Osteoblast (primary cell): ENCODE measurements around the gene MEGF11. TPM values are rescaled to one million over a fixed set of nuclear protein-coding genes. Genes with fewer than 3 reads are reported as not detected.

ENCODE experiments used
- DNase-seq: peaks from one replicate; pipeline ENCODE4 v3.0.0; 2011; ENCODE audit warnings: low spot score, mixed read lengths; ENCODE audit not compliant: insufficient read length; ENCODE audit errors: missing footprints
- H2AFZ ChIP-seq: 2 replicates; pipeline ENCODE4 v1.6.0; 2011; ENCODE audit warnings: mild to moderate bottlenecking, low read length
- H3K27ac ChIP-seq: 2 replicates; pipeline ENCODE4 v1.5.1; 2011; ENCODE audit warnings: mild to moderate bottlenecking, low read depth, low read length, moderate library complexity
- H3K27me3 ChIP-seq: 2 replicates; pipeline ENCODE4 v1.6.0; 2012; ENCODE audit warnings: mild to moderate bottlenecking, control low read depth, inconsistent platforms, low read length, moderate library complexity; ENCODE audit not compliant: insufficient read depth
- H3K36me3 ChIP-seq: 2 replicates; pipeline ENCODE4 v1.5.1; 2011; ENCODE audit warnings: mild to moderate bottlenecking, low read length, control low read depth, moderate library complexity; ENCODE audit not compliant: insufficient read depth
- H3K4me1 ChIP-seq: 2 replicates; pipeline ENCODE4 v1.5.1; 2011; ENCODE audit warnings: mild to moderate bottlenecking, low read length, control low read depth, moderate library complexity; ENCODE audit not compliant: insufficient read depth
- H3K4me2 ChIP-seq: 2 replicates; pipeline ENCODE4 v1.6.0; 2011; ENCODE audit warnings: mild to moderate bottlenecking, low read length; ENCODE audit not compliant: insufficient read depth
- H3K4me3 ChIP-seq: fragments of 200-600 bp; sonication (generic); 3 replicates; pipeline ENCODE4 v1.5.1; 2012; ENCODE audit warnings: mild to moderate bottlenecking, low read length, inconsistent platforms; ENCODE audit not compliant: insufficient read depth
- H3K79me2 ChIP-seq: 2 replicates; pipeline ENCODE4 v1.6.0; 2012; ENCODE audit warnings: mild to moderate bottlenecking, low read length, control low read depth, inconsistent platforms; ENCODE audit not compliant: insufficient read depth
- H3K9me3 ChIP-seq: 2 replicates; pipeline ENCODE4 v1.5.1; 2011; ENCODE audit warnings: low read depth, low read length, control low read depth
- H4K20me1 ChIP-seq: 2 replicates; pipeline ENCODE4 v1.6.0; 2012; ENCODE audit warnings: mild to moderate bottlenecking, low read length, control low read depth; ENCODE audit not compliant: insufficient read depth
- total RNA-seq: library from RNA; depleted of rRNA; stranded (reverse); fragments of >200 nt; gene quantifications from 2 replicates; pipeline ENCODE4 v1.2.3, GENCODE V29; 2012
- TF ChIP-seq, protein P1 (sequence below): IDR thresholded peaks from 2 replicates; pipeline ENCODE4 v1.5.1; 2011; ENCODE audit warnings: mild to moderate bottlenecking, low read depth, low read length, moderate library complexity; ENCODE audit errors: extremely low read depth

MEGF11 gene
- total RNA-seq, 1 donor = not detected

DNA sequence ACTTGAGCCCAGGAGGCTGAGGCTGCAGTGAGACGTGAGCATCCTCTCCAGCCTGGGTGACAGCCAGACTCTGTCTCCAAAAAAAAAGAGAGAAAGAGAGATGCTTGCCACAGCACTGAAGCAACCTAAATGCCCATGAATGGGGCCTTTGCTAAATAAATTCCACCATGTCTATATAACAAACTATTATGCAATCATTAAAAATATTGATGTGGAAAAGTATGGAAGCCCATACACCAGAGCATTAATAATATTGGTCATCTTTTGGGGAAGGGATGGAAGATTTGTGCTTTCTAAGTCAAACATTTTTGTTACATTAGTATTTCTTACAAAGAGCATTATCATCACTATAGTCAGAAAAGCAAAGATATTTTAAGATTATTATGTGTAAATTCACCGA lies 116.6 kb downstream of the MEGF11 start:
- TF ChIP-seq, protein P1, sequence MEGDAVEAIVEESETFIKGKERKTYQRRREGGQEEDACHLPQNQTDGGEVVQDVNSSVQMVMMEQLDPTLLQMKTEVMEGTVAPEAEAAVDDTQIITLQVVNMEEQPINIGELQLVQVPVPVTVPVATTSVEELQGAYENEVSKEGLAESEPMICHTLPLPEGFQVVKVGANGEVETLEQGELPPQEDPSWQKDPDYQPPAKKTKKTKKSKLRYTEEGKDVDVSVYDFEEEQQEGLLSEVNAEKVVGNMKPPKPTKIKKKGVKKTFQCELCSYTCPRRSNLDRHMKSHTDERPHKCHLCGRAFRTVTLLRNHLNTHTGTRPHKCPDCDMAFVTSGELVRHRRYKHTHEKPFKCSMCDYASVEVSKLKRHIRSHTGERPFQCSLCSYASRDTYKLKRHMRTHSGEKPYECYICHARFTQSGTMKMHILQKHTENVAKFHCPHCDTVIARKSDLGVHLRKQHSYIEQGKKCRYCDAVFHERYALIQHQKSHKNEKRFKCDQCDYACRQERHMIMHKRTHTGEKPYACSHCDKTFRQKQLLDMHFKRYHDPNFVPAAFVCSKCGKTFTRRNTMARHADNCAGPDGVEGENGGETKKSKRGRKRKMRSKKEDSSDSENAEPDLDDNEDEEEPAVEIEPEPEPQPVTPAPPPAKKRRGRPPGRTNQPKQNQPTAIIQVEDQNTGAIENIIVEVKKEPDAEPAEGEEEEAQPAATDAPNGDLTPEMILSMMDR = no peak
- H4K20me1 ChIP-seq = no peaks in the 10 kb centered on the region
- H3K27me3 ChIP-seq = peaks cover 46% of the 10 kb centered on the region

DNA sequence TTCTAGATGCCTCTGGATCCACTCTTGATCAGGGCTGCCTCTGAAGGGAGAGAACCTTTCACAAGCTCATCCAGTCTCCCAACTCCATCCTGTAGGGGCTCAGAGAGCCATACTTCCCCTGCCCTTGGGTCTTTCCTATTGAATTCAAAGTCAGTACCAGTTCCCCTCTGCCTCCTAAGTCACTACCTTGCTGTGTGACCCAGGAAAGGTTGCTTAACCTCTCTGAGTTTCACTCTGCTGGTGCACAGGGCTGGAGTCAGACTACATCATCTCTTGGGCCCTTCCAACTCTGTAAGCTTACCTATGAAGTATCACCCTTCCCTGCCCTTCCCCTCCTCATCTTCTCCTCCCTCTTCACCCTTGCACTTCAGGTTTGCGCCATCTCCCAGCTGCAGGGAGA lies 117.9 kb downstream of the MEGF11 start:
- H3K9me3 ChIP-seq = no peaks in the 10 kb centered on the region
- H3K27ac ChIP-seq = no peak overlapping the region
- no peaks in the 10 kb centered on the region for H3K36me3 ChIP-seq
- TF ChIP-seq, protein P1 = no peak
- no peak overlapping the region for H2AFZ ChIP-seq
- no peaks in the 10 kb centered on the region for H3K4me1 ChIP-seq
- H4K20me1 ChIP-seq = no peaks in the 10 kb centered on the region
- DNase-seq = no peak
- no peak overlapping the region for H3K4me3 ChIP-seq
- no peaks in the 10 kb centered on the region for H3K79me2 ChIP-seq
- peaks cover 43% of the 10 kb centered on the region for H3K27me3 ChIP-seq
- no peak overlapping the region for H3K4me2 ChIP-seq

More for the DNA sequence above, 116.6 kb downstream of the MEGF11 start:
- no peak overlapping the region for H2AFZ ChIP-seq
- no peaks in the 10 kb centered on the region for H3K36me3 ChIP-seq
- H3K4me3 ChIP-seq = no peak overlapping the region
- H3K4me2 ChIP-seq = no peak overlapping the region
- H3K79me2 ChIP-seq = no peaks in the 10 kb centered on the region
- H3K27ac ChIP-seq = no peak overlapping the region
- H3K9me3 ChIP-seq = no peaks in the 10 kb centered on the region
- DNase-seq = no peak
- no peaks in the 10 kb centered on the region for H3K4me1 ChIP-seq

DNA sequence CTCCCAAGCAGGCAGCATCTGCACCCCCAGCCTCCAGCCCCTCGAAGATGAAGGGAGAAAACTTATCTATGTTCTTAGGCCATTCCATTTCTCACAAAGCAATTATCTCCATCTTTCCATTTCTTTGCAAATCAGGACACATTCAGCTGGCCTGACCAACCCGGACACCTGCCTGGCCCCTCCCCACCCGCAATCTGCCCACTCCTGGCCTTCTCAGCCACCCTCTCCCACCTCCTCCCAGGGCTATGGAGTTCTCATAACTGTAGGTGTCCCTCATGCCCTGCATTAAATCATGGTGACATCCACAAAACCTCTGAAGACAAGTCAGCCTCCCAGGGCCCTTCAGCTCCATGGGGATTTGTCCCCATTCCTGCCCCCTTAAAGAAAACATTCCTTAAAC lies 119.3 kb downstream of the MEGF11 start:
- peaks cover 47% of the 10 kb centered on the region for H3K27me3 ChIP-seq
- TF ChIP-seq, protein P1 = no peak
- H3K4me1 ChIP-seq = no peaks in the 10 kb centered on the region
- no peak overlapping the region for H3K4me3 ChIP-seq
- no peaks in the 10 kb centered on the region for H3K36me3 ChIP-seq
- H3K9me3 ChIP-seq = no peaks in the 10 kb centered on the region
- no peaks in the 10 kb centered on the region for H3K79me2 ChIP-seq
- no peaks in the 10 kb centered on the region for H4K20me1 ChIP-seq
- no peak overlapping the region for H3K27ac ChIP-seq
- H3K4me2 ChIP-seq = no peak overlapping the region
- H2AFZ ChIP-seq = no peak overlapping the region
- DNase-seq = peak; percentile 29

DNA sequence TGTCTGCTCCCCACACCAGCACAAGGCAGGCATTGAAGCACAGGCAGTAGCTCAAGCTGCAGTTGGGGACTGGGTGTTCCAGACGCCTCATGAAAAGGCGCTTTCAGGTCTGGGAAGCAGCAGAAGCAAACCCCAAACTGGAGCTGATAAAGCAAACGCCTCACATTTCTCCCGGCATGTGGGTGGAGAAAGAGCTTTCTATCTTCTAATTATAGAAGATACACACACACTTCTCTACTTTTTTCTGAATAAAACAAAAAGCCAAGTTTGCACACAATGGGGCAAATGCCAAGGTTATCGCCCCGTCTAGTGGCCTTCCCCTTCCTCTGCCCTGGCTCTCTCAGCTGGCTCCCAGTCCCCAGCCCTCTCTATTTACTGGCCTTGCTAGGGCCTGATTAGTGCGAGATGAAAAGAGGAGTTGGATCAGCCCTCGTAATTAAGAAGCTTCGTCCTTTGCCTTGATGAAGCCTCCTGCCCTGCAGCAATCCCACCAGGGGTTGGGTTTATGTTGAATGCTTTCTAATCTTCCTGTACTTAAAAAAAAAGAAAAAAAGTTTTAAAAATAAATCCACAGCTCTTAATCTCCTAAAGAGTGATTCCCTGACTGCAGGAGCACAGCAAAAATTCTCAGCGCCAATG lies 120.2 kb downstream of the MEGF11 start:
- no peak overlapping the region for H3K4me2 ChIP-seq
- H3K27ac ChIP-seq = no peak overlapping the region
- peak; percentile 36 for DNase-seq
- TF ChIP-seq, protein P1 = no peak
- H3K4me3 ChIP-seq = no peak overlapping the region
- H4K20me1 ChIP-seq = no peaks in the 10 kb centered on the region
- H3K27me3 ChIP-seq = peaks cover 45% of the 10 kb centered on the region
- no peaks in the 10 kb centered on the region for H3K36me3 ChIP-seq
- H2AFZ ChIP-seq = no peak overlapping the region
- no peaks in the 10 kb centered on the region for H3K79me2 ChIP-seq
- H3K4me1 ChIP-seq = no peaks in the 10 kb centered on the region
- H3K9me3 ChIP-seq = no peaks in the 10 kb centered on the region
